Hypothalamus (tissue), 51 donors: ENCODE measurements around the gene TBC1D5.

Experiments
- DNase-seq, 51 donors: peaks; one replicate each; lab custom pipeline; 2025; lab: John Stamatoyannopoulos, UW

TBC1D5 gene

DNA sequence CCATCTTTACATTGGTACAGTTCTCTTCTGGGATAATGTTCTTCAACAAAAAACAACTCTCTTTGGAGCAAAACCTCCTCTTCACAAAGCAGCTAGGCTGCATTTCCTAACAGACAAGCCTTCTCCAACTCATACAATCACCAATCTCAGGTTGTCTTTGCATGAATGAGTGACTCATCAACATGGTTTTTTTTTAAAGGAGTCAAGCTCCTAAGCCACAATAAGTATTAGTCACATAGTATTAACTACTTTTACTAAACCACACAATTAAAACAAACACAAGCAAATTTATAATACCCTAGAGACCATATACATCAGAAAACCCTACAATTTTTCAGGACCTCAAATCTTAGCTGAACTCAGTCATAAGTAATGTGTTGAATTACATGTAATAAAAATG lies 137.4 kb downstream of the TBC1D5 start:
- DNase-seq, result no peak

DNA sequence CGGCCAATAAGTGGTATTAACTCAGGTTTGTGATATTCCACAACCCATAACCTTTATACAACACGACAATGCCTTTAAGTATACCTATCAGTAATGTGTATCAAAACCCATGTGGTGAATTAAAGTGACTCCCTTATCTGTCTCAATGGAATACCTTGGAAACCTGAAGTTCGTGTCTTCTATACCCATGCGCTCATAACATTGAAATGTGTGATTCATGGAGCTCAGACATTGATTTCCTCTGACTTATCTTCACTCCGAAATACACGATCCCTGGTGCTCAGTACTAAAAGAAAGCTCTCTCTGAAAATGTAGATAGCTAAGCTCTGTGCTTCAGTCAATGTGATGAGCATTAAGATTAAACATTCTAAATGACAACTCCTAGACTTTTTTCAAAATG lies 140.3 kb downstream of the TBC1D5 start:
- no peak for DNase-seq

DNA sequence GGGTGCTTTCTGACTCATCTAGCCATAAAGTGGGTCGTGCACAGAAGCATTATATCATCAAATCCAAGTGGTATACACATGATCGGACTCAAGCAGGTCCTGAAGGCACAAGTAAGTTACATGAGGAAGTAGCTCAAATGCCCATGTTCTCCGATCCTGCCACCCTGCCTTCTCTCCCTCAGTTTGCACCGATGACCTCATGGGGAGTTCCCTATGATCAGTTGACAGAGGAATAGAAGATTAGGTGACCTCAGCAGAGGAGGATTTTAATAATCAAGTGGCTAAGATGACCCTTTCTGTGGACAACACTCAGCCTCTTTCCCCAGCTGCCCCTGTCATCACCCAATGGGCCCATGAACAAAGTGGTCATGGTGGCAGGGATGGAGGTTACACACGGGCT lies 149.5 kb downstream of the TBC1D5 start:
- no peak for DNase-seq

DNA sequence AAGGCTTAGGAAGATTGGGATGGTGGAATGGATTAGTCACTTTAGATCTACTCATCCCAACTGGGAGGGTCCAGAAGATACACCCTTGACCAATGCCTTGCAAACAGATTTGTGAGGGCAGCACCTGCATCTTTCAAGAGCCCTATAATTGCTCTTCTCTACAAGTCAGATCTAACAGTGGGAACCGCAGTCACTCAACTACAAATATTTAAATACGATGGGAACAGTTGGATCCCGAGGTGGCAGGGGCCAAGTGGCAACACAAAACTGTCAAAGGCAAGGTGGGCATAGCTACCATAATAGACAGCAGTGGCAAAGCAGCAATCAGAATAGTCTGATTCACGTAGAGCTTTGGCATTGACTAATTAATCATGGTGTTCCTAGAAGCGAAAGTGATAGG lies 152.0 kb downstream of the TBC1D5 start:
- no peak for DNase-seq

DNA sequence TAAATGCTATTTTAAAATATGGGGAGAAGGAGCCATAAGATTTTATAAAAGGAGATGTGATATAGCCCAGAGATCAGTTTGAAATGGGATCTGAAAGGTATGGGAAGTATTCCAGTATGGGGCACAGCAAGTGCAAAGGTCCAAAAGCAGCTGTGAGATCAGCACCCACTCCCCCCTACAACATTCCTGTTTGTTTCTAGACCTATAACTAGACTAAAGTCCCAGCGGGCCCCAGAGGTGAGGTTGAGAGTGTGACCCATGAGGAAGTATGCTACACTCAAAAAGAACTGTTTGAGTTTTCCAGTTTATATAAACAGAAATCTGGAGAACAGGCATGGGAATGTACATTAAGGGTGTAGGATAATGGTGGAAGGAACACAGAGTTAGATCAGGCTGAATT lies 152.5 kb downstream of the TBC1D5 start:
- DNase-seq, result no peak

DNA sequence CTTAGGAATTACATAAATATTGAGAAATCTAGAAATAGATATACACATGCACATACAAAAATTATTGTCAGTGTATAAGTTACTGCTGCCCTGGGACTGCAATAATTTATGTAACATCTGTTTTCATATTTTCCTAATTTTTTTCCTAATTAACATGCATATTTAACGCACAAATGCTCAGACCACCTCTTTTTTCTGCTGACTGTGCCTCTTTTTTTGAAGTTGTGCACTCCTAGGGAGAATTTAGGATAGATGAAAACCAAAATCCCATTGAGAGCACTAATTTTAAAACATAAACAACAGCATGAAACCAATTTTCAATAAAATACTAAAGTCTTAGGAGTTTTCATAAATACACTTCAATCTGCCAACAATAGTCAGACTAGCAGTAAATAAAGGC lies 154.0 kb downstream of the TBC1D5 start:
- DNase-seq, result no peak

DNA sequence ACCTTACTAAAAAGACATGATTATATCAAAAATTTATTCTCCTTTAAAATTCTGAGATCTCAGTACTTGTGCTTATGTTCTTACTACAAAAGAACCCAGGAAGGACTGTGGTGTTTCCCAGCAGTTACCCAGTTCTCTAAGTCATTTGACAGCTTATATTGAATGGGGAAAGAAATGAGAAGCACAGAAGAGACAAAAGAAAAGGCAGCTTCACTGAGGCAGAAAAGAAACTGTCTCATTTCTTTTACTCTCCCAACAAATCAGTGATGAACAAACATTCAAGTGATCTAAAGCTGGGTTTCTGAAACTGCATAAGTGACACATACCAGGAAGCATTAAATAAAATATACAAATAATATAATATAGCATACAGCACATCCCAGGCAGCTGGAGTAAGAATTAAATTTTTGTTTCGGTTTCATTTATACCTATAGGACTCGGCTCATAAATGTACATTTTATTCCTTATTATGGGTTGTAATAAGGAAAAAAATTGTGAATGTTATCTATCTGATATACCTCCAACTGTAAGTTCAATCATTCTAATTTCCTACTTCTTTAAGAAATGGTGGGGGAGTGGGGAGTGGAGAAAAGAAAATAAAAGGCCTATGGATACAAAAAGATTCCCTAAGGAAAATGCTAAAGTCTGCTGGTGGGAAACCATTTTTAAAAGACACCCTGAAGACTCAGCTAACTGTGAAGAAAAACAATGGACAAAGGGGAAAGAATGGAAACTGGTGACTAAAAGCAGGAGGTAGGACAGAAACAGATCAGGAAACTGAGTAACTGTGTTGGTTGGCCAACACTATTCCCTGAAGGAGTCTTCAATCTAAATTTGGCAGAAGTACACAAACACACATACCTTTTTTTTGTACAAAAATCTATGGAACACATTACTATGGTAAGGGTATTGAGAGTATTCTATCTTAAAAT lies 156.8 kb downstream of the TBC1D5 start:
- peak in 1 of 51 donors; percentile 0 for DNase-seq

DNA sequence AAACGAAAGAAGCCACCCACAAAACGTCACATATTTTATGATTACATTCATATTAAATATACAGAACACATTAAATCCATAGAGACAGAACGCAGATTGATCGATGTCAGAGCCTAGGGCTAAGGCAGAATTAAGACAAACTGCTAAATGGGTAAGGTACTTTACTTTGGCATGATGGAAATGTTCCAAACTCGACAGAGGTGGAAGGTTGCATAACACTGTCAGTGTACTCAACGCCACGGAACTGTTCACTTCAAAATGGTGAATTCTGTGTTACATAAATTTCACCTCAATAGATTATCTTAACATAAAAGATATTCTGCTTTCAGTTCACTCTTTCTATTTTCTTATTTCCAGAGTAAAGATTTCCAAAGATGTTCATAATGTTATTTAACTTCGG lies 158.4 kb downstream of the TBC1D5 start:
- DNase-seq, result no peak

DNA sequence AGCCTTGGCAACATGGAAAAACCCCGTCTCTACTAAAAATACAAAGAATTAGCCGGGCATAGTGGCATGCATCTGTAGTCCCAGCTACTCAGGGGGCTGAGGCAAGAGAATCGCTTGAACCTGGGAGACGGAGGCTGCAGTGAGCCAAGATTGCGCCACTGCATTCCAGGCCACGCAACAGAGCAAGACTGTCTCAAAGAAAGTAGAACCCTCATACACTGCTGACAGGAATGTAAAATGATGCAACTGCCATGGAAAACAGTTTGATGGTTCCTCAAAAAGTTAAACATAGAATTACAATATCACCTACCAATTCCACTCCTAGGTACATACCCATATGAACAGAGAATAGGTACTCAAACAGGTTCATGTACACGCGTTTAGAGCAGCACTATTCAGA lies 158.9 kb downstream of the TBC1D5 start:
- DNase-seq, result no peak

DNA sequence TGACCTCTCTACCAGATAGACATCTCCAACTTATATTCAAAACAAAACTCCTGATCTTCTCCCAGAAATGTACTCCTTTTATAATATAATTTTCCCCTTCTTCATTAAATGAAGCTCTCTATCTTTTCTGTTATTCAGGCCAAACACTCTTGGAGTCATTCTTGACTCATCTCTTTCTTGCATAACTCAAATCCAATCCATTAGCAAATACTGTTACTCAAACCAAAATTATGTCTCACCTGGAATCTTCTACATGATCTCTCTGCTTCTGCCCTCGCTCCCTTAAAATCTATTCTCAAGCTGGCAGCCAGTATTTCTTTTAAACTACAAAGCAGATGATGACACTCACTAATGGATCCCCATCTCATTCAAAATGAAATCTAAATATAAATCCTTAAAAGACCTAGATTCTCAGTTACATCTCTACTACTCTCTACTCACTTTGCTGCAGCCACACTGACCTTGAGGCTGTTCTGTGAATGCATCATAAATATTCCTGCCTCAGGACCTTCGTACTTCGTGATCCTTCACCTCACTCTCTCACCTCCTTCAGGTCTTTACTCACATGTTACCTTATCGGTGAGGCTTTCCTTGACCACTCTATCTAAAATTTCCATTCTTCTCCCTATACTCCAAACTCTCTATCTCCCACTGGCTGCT lies 160.9 kb downstream of the TBC1D5 start:
- no peak for DNase-seq

DNA sequence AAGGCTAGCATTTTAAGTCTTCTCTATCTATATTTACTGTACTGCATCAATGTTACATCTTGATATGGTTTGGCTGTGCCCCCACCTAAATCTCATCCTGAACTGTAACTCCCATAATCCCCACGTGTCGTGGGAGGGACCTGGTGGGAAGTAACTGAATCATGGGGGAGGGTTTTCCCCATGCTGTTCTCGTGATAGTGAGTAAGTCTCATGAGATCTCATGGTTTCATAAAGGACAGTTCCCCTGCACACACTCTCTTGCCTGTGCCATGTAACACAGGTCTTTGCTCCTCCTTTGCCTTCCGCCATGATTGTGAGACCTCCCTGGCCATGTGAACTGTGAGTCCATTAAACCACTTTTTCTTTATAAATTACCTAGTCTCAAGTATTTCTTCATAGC lies 161.5 kb downstream of the TBC1D5 start:
- DNase-seq, result no peak

DNA sequence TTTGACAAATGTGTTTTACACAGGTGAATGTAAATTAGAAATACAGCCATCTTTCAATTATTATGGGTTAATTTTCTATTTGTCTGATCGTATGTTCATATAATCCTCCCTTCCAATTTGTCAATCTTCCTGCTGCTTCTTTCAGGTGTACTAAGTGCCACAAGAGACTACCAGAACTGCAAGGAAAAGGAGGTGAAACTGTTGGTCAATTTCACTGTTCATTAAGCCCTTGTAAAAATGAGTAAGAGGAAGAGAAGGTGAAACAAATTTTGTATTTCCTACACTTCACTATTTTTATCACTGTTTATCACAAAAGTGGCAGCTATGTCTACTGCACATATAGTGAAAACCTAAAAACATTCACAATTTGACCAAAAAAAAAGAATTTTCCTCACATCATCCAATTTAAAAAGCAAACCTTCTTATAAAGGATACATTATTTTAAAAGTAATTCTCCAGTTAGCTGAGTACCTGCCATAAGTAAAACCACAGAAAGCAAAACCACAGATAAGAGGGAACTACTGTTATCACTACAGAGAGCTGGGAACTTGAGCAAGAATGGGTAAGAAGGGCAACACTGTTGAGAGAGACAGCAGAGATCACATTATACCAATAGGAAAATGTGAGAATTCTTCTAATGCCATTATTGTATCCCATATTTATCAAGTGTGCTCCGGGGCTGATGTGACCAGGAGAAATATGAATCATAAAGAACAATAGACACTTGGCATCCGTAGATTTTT lies 163.0 kb downstream of the TBC1D5 start:
- no peak for DNase-seq

DNA sequence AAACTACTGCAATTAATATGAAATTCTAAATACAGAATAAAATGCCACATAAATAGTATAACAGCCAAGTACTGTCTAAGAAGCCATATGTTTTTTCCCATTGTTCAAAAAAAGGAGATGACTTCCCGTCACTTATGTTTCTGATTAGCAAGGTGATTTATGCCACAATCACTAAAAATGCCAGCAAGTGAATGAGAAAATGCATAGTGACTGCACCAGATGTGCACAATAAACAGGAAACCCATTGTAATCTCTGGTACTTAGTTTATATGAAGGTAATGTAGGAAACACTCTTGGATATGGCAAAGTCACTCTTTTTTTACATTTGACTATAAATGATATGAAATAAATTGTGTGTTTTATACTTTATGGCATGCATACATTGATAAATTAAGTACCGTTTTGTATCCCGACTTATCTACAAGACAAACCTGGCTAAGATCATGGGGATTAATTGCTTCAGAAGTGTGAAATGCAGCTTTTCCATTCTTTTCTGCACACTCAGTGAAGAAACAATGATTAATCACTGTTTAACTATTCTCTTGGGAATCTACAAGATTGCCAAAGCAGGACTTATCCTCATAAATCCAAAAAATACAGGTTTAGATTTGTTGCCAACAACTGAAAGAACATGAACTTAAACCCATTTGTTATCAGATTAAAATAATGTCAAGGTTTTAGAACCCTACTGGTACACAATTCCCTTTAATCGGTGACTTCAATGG lies 164.5 kb downstream of the TBC1D5 start:
- DNase-seq, result no peak

DNA sequence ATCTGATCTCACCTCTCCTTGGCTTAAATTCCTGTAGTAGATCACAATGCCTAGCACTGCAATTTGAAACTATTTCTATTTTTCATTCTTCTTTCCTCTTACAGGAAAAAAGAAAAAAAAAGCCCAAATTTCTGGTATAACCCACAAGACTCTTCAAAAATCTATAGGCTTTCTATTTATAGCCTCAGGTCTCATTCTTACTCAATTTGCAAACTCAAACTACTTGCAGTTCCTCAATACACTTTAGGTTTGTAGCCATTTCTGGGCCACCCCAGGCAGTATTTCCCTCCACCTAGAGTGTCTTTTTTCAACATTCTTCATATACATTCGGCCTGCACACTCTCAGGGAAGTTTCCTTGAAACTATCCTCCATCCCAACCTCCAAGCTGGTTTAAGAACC lies 169.0 kb downstream of the TBC1D5 start:
- DNase-seq, result no peak

DNA sequence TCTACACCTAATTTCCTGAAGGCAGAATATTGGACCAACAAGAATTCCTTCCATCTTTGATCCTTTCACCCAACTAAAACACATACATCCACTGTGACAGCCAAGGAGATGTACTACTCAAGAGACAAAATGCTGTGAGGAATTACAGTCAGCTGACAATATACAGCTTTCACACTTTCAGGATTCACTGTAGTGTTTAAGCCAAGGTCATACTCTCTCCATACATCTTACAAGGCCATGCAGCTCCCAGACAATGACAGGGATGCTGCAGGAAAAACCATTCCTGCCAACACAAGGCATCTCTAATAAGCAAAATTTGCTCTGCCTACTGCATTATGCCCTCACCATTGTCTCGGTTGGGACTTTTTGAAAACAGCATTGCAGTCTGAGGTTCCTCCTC lies 170.7 kb downstream of the TBC1D5 start:
- no peak for DNase-seq

DNA sequence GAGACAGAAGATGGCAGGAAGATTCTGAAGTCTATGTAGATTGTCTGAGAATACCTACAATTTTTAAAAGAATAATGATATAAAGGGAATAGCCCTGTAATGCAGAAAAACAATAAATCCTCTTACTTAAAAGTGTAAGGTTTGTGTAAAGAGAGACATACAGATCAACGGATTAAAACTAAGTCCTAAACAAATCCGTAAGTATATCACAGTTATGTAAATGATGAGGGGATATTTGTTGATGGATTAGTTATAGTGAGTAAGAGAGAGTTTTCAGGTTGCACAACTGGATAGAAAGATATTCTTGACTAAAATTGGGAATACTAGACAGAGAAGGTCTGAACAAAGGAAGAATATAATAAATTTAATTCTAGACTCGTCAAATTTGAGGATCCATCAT lies 179.6 kb downstream of the TBC1D5 start:
- no peak for DNase-seq

DNA sequence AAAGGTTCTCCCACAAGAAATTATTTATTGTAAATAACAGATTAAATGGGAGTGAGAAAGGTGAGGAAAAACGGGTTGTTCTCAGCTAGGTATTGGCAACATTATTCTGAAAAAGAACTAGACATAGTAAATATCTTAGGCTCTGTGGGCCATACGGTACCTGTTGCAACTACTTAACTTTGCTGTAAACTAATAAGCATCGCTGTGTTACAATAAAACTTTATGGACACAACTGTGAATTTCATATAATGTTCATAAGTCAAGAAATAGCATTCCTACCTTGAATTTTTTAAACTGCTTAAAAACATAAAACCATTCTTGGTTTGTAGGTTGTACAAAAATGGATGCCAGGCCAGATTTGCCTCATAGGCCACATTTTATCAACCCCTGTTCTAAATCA lies 183.9 kb downstream of the TBC1D5 start:
- no peak for DNase-seq

DNA sequence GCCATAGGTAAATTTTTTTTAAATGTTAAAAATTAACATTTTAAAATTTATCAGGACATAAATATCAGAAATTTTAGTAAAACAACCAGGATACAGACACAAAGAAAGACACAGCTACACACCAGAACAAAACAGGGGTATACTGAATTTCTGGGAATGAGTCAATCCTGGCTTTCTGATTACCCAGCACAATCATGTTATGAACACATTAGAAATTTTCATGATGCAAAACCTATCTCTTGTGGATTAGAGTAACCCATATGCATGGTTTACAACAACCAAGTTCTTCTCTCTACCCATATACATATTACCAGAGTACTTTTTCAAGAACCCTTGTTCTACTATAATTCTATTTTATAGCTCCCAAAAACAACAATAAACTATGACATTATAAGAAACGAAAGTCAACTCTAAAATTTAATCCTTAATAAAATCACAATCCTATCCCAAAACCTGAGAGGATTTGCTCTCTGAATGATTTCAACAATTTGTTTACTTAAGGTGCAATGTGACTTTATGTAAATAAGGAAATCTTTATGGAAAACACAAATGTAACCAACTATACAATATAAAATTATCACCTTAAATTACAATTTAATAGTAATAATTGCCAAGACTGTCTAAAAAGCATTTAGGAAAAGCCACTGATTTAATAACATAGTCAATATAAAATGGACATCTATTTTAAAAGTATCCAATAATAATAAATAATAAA lies 184.5 kb downstream of the TBC1D5 start:
- DNase-seq, result no peak

DNA sequence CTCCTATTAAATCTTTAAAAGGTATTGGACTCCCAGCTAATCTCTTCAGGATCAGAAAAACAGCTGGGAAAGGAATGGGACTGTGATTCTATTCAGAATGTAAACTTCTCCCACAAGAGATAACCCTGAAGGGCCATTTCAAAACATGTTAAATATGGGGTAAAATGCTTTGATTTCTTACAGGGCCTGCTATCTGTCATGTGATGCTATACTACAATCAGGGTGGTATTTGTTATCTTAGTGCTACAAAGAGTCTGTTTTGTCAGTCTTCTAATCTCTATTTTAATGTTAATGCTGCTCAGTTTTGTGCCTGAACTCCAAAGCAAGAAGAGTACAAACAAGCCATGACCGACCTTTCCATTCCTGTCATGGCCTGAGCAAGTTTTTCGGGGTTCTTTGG lies 186.9 kb downstream of the TBC1D5 start:
- no peak for DNase-seq

DNA sequence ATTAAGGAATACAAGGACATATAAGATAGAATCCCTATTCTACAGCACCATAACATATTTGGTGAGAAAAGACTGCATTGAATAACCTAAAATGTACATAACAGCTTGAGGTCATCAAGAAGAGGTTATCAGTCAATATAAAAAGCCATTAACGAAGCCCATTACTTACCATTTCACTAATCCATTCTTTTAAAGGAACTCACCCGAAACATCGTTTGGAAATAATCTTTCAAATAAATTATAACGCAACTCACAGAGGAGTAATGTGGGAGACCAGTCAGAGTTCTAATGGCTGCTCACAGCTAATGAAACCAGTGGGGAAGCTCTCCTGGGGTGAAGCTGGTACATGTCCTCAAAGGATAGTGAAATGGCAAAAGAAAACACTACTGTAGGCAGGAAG lies 188.4 kb downstream of the TBC1D5 start:
- DNase-seq, result no peak
